Stimulated activated CD8-positive, alpha-beta memory T cell treated with anti-CD3 and anti-CD28 coated beads, Interleukin-4, amount 100 ng/mL, for 24 hours (primary cell): Measurements from ENCODE around the gene MYLK.

Source experiments
- DNase-seq: peaks from one replicate; pipeline ENCODE4 v3.0.0-alpha.2; 2020; ENCODE audit warnings: low read depth

MYLK gene

GRCh38 chr3:123668906-123669305 lies 215.2 kb downstream of the MYLK start:
- DNase-seq, result no peak

- no peak for DNase-seq
Measured at GRCh38 chr3:123667784-123668183, 216.3 kb downstream of the MYLK start.

- no peak for DNase-seq
Measured at GRCh38 chr3:123664753-123665152, 219.4 kb downstream of the MYLK start.

- no peak for DNase-seq
Measured at GRCh38 chr3:123663977-123664376, 220.2 kb downstream of the MYLK start.

GRCh38 chr3:123661973-123662372 lies 222.2 kb downstream of the MYLK start:
- no peak for DNase-seq

- no peak for DNase-seq
Measured at GRCh38 chr3:123660900-123661299, 223.2 kb downstream of the MYLK start.

GRCh38 chr3:123660141-123660675 lies 223.9 kb downstream of the MYLK start:
- DNase-seq, result no peak

GRCh38 chr3:123658852-123659206 lies 225.3 kb downstream of the MYLK start:
- no peak for DNase-seq

GRCh38 chr3:123658118-123658851 lies 225.8 kb downstream of the MYLK start:
- DNase-seq, result no peak

- no peak for DNase-seq
Measured at GRCh38 chr3:123657568-123657967, 226.6 kb downstream of the MYLK start.

GRCh38 chr3:123657111-123657510 lies 227.0 kb downstream of the MYLK start:
- DNase-seq, result no peak

GRCh38 chr3:123656691-123657090 lies 227.4 kb downstream of the MYLK start:
- DNase-seq, result no peak

GRCh38 chr3:123656274-123656673 lies 227.9 kb downstream of the MYLK start:
- DNase-seq, result no peak

- no peak for DNase-seq
Measured at GRCh38 chr3:123655400-123655799, 228.7 kb downstream of the MYLK start.

- DNase-seq, result no peak
Measured at GRCh38 chr3:123653221-123653682, 230.9 kb downstream of the MYLK start.

GRCh38 chr3:123652342-123652984 lies 231.7 kb downstream of the MYLK start:
- peak; percentile 25 for DNase-seq

- no peak for DNase-seq
Measured at GRCh38 chr3:123651449-123652341, 232.4 kb downstream of the MYLK start.

GRCh38 chr3:123650101-123650500 lies 234.0 kb downstream of the MYLK start:
- DNase-seq, result no peak

- no peak for DNase-seq
Measured at GRCh38 chr3:123648696-123649405, 235.3 kb downstream of the MYLK start.

GRCh38 chr3:123644358-123644757 lies 239.8 kb downstream of the MYLK start:
- DNase-seq, result no peak

- DNase-seq, result no peak
Measured at GRCh38 chr3:123642957-123643330, 241.2 kb downstream of the MYLK start.
